SK-N-SH treated with all-trans-retinoic acid at 6 μM for 48 hours (cell line): ENCODE measurements around the gene LMNB1.
"Not testable (repeated sequence)": the region's sequence is repeated elsewhere in the genome, so short reads cannot be mapped to it uniquely, and the experiment has no call there.

Experiments used
- ATAC-seq: fragments of 200-7000 bp; cut with Tn5 transposase; 3 replicates; pipeline ENCODE4 v1.9.1; 2020; ENCODE audit warnings: mild to moderate bottlenecking, moderate library complexity
- ARNTL ChIP-seq: fragments of 450-650 bp; formaldehyde crosslinking; IDR thresholded peaks from 2 replicates; pipeline ENCODE4 v1.5.0; 2020; ENCODE audit warnings: low read depth, mild to moderate bottlenecking, moderate library complexity, borderline replicate concordance
- BACH2 ChIP-seq: fragments of 250-450 bp; sonication (Bioruptor Pico); IDR thresholded peaks from 2 replicates; pipeline ENCODE4 v1.9.0; 2021; ENCODE audit warnings: mild to moderate bottlenecking, borderline replicate concordance
- CREB5 ChIP-seq: fragments of 250-450 bp; sonication (Bioruptor Pico); IDR thresholded peaks from 2 replicates; pipeline ENCODE4 v1.5.1; 2020; ENCODE audit warnings: low read depth, mild to moderate bottlenecking, moderate library complexity
- CSDC2 ChIP-seq: fragments of 250-450 bp; sonication (Bioruptor Pico); IDR thresholded peaks from 2 replicates; pipeline ENCODE4 v1.5.0; 2020; ENCODE audit warnings: mild to moderate bottlenecking, moderate library complexity
- CSRNP3 ChIP-seq: fragments of 250-450 bp; sonication (Bioruptor Pico); IDR thresholded peaks from 2 replicates; pipeline ENCODE4 v1.5.1; 2021; ENCODE audit warnings: mild to moderate bottlenecking, moderate library complexity
- ESRRG ChIP-seq: fragments of 250-450 bp; sonication (Bioruptor Pico); IDR thresholded peaks from 2 replicates; pipeline ENCODE4 v1.6.1; 2021; ENCODE audit warnings: mild to moderate bottlenecking
- GLIS3 ChIP-seq: fragments of 250-450 bp; sonication (Bioruptor Pico); IDR thresholded peaks from 2 replicates; pipeline ENCODE4 v1.5.0; 2020; ENCODE audit warnings: mild to moderate bottlenecking, moderate library complexity
- ISL1 ChIP-seq: fragments of 250-450 bp; sonication (Bioruptor Pico); IDR thresholded peaks from 2 replicates; pipeline ENCODE4 v2.1.2; 2022; ENCODE audit warnings: mild to moderate bottlenecking, moderate library complexity
- OSR1 ChIP-seq: fragments of 250-450 bp; sonication (Bioruptor Pico); IDR thresholded peaks from 2 replicates; pipeline ENCODE4 v1.8.0; 2022; ENCODE audit warnings: moderate library complexity, mild to moderate bottlenecking, inconsistent platforms
- PPARA ChIP-seq: fragments of 250-450 bp; sonication (Bioruptor Pico); IDR thresholded peaks from 2 replicates; pipeline ENCODE4 v1.5.0; 2020; ENCODE audit warnings: mild to moderate bottlenecking, borderline replicate concordance
- RARB ChIP-seq: fragments of 250-450 bp; sonication (Bioruptor Pico); IDR thresholded peaks from 2 replicates; pipeline ENCODE4 v1.8.0; 2021; ENCODE audit warnings: mild to moderate bottlenecking, moderate library complexity
- SNAI2 ChIP-seq: fragments of 250-450 bp; sonication (Bioruptor Pico); IDR thresholded peaks from 2 replicates; pipeline ENCODE4 v1.5.0; 2020; ENCODE audit warnings: mild to moderate bottlenecking, moderate library complexity
- TCF4 ChIP-seq: fragments of 250-450 bp; sonication (Bioruptor Pico); IDR thresholded peaks from 2 replicates; pipeline ENCODE4 v1.8.0; 2021; ENCODE audit warnings: mild to moderate bottlenecking, moderate library complexity, borderline replicate concordance
- TOX ChIP-seq: fragments of 250-450 bp; sonication (Bioruptor Pico); IDR thresholded peaks from 2 replicates; pipeline ENCODE4 v1.8.0; 2021; ENCODE audit warnings: mild to moderate bottlenecking, moderate library complexity, borderline replicate concordance
- ZC3H10 ChIP-seq: fragments of 250-450 bp; sonication (Bioruptor Pico); IDR thresholded peaks from 2 replicates; pipeline ENCODE4 v1.5.1; 2021; ENCODE audit warnings: mild to moderate bottlenecking, moderate library complexity
- ZFP3 ChIP-seq: fragments of 250-450 bp; sonication (Bioruptor Pico); IDR thresholded peaks from 2 replicates; pipeline ENCODE4 v1.5.0; 2020; ENCODE audit warnings: mild to moderate bottlenecking, moderate library complexity
- ZNF70 ChIP-seq: fragments of 450-650 bp; formaldehyde crosslinking; IDR thresholded peaks from 2 replicates; pipeline ENCODE4 v1.5.0; 2020; ENCODE audit warnings: mild to moderate bottlenecking, moderate library complexity
- ZNF8 ChIP-seq: fragments of 450-650 bp; formaldehyde crosslinking; IDR thresholded peaks from 2 replicates; pipeline ENCODE4 v1.5.0; 2020; ENCODE audit warnings: mild to moderate bottlenecking, moderate library complexity
- TF ChIP-seq, protein P1 (sequence below): fragments of 250-450 bp; sonication (Bioruptor Pico); IDR thresholded peaks from 2 replicates; pipeline ENCODE4 v1.5.0; 2020; ENCODE audit warnings: mild to moderate bottlenecking, moderate library complexity

Gene LMNB1, protein sequence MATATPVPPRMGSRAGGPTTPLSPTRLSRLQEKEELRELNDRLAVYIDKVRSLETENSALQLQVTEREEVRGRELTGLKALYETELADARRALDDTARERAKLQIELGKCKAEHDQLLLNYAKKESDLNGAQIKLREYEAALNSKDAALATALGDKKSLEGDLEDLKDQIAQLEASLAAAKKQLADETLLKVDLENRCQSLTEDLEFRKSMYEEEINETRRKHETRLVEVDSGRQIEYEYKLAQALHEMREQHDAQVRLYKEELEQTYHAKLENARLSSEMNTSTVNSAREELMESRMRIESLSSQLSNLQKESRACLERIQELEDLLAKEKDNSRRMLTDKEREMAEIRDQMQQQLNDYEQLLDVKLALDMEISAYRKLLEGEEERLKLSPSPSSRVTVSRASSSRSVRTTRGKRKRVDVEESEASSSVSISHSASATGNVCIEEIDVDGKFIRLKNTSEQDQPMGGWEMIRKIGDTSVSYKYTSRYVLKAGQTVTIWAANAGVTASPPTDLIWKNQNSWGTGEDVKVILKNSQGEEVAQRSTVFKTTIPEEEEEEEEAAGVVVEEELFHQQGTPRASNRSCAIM

GRCh38 chr5:126776499-126777256, at the start of gene LMNB1:
Gene LMNB1 (plus strand): TSS chr5:126777136. CDS start chr5:126777509, 373 bp downstream.
- TF ChIP-seq TCF4 (CRISPR knock-in tag) (no peak), ZNF70 (CRISPR knock-in tag) (no peak), CSDC2 (CRISPR knock-in tag) (no peak), RARB (CRISPR knock-in tag) (no peak)
- TF ChIP-seq, protein P1, sequence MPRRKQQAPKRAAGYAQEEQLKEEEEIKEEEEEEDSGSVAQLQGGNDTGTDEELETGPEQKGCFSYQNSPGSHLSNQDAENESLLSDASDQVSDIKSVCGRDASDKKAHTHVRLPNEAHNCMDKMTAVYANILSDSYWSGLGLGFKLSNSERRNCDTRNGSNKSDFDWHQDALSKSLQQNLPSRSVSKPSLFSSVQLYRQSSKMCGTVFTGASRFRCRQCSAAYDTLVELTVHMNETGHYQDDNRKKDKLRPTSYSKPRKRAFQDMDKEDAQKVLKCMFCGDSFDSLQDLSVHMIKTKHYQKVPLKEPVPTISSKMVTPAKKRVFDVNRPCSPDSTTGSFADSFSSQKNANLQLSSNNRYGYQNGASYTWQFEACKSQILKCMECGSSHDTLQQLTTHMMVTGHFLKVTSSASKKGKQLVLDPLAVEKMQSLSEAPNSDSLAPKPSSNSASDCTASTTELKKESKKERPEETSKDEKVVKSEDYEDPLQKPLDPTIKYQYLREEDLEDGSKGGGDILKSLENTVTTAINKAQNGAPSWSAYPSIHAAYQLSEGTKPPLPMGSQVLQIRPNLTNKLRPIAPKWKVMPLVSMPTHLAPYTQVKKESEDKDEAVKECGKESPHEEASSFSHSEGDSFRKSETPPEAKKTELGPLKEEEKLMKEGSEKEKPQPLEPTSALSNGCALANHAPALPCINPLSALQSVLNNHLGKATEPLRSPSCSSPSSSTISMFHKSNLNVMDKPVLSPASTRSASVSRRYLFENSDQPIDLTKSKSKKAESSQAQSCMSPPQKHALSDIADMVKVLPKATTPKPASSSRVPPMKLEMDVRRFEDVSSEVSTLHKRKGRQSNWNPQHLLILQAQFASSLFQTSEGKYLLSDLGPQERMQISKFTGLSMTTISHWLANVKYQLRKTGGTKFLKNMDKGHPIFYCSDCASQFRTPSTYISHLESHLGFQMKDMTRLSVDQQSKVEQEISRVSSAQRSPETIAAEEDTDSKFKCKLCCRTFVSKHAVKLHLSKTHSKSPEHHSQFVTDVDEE = 0 out of 2 replicates have a peak, but pooled peaks have one; percentile 28
- peak; percentile 82 for ATAC-seq

DNA sequence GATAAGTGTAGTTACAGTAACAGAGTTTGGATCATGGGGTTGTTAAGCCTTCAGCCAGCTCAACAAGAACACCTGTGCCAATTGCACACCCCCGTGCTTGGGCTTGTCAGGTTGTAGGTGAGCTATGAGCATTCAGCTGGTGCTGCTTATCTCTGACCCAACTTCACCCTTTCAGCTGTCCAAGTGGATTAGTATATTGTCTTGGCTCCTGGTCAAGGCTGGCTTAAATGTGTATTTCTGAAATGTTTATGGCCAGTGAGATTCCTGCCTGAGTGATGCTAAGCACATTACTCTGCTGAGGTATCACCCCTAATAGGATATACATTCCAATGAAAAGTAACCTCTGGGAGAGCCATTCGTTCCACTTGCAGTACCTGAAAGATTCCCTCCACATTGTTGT, 44.2 kb upstream of the LMNB1 start:
- TF ChIP-seq GLIS3 (no peak), ZNF8 (CRISPR knock-in tag) (no peak), PPARA (no peak), CSDC2 (CRISPR knock-in tag) (no peak), BACH2 (CRISPR knock-in tag) (no peak), RARB (CRISPR knock-in tag) (no peak), ISL1 (CRISPR knock-in tag) (peak; percentile 38; the same call in 1 of the 2 replicates), TOX (CRISPR knock-in tag) (no peak)
- TF ChIP-seq, protein P1 = no peak
- TF ChIP-seq, all 23 proteins: peak for 1
- ATAC-seq = peak; percentile 70

DNA sequence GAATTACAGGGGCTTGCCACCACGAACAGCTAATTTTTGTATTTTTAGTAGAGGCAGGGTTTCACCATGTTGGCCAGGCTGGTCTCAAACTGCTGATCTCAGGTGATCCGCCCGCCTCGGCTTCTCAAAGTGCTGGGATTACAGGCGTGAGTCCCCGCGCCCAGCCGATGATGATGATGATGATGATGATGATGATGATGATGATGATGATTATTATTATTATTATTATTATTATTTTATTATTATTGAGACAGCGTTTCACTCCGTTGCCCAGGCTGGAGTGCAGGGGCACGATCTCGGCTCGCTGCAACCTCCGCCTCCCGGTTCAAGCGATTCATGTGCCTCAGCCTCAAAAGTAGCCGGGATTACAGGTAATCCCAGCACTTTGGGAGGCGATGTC, 42.4 kb upstream of the LMNB1 start:
- ATAC-seq = not testable (repeated sequence)

DNA sequence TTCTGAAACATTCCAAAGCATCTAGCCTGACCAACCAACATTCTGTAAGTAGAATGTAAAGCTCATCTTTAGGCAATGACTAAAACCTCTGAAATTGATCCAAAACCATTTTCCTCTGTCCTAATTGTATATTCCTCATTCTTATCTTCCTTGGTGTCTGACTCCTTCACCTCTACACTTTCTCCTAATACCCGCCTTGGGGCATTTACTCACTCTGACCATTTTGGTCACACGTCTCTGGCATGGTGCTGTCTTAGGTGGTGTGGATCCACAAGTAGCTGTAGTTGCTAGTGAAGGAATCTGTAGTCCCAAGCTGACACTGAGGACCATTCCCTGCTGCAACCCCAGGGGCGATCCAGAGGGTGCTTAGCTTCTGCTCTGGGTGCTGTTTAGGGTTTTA, 40.8 kb upstream of the LMNB1 start:
- no peak for ATAC-seq
- TF ChIP-seq RARB (CRISPR knock-in tag) = no peak
- TF ChIP-seq TOX (CRISPR knock-in tag) = no peak
- no peak for TF ChIP-seq SNAI2 (CRISPR knock-in tag)
- no peak for TF ChIP-seq CSDC2 (CRISPR knock-in tag)
- TF ChIP-seq CREB5 (CRISPR knock-in tag) = no peak
- TF ChIP-seq ESRRG (CRISPR knock-in tag) = no peak
- no peak for TF ChIP-seq GLIS3
- no peak for TF ChIP-seq CSRNP3
- TF ChIP-seq, protein P1 = no peak
- TF ChIP-seq PPARA = no peak
- no peak for TF ChIP-seq ZC3H10 (CRISPR knock-in tag)
- TF ChIP-seq ZNF70 (CRISPR knock-in tag) = no peak
- TF ChIP-seq ZFP3 (CRISPR knock-in tag) = no peak
- TF ChIP-seq ZNF8 (CRISPR knock-in tag) = no peak
- no peak for TF ChIP-seq OSR1 (CRISPR knock-in tag)
- TF ChIP-seq ARNTL (CRISPR knock-in tag) = no peak
- TF ChIP-seq TCF4 (CRISPR knock-in tag) = no peak
